SK-N-MC (cell line): ENCODE measurements around the gene ADCY9.
"Not testable (repeated sequence)": the region's sequence is repeated elsewhere in the genome, so short reads cannot be mapped to it uniquely, and the experiment has no call there.

Experiments used
- EZH2 ChIP-seq: fragments of 200-600 bp; sonication (generic); IDR thresholded peaks from one replicate; pipeline ENCODE4 v1.6.1; 2017; ENCODE audit warnings: antibody characterized with exemption
- FOXP2 ChIP-seq: optimal IDR thresholded peaks from 2 replicates; pipeline ENCODE3; 2011; ENCODE audit warnings: mild to moderate bottlenecking, moderate library complexity; ENCODE audit not compliant: insufficient read depth; ENCODE audit errors: extremely low read length, control extremely low read depth
- POLR2AphosphoS5 ChIP-seq: IDR thresholded peaks from 2 replicates; pipeline ENCODE4 v1.6.1; 2012; ENCODE audit warnings: mild to moderate bottlenecking, low read depth, low read length, borderline replicate concordance

GRCh38 chr16:4153364-4153763 lies 37.1 kb upstream of the ADCY9 start:
- TF ChIP-seq EZH2, FOXP2, POLR2AphosphoS5: not testable (repeated sequence)
